HL-60/S4 treated with phorbol 12-myristate 13-acetate at 8.2 ng/mL for 4 days and 3 days (cell line): ENCODE data around the gene SPANXD.
"Not testable (repeated sequence)": the region's sequence is repeated elsewhere in the genome, so short reads cannot be mapped to it uniquely, and the experiment has no call there.

ENCODE experiments used
- in situ Hi-C: fragments of 300-500 bp; cut with MboI; formaldehyde crosslinking; loops from 2 replicates; pipeline ENCODE4 v1.15.0; 2022; ENCODE audit warnings: low sequenced_read_pairs

Gene SPANXD, protein sequence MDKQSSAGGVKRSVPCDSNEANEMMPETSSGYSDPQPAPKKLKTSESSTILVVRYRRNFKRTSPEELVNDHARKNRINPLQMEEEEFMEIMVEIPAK

DNA sequence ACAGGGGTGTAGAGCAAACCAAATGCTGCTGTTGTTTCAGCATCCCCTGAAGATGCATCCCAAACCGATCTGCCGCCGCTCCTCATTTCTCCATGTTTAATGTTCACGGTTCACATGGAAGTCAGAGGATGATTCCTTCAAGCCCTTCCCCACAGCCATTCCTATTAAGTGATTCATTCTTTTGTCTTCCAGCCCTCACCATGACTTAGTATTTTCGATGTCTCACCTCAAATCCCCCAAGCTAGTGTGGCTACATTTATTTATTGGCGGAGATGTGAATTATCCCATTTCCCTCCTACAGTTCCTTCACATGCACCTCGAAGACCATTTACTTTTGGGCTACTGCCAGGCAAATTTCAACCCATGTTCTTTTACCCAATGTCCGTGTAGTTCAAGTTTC lies at the start of gene SPANXD:
Gene SPANXD, minus strand, starts transcription at position 101 of the 400 bp plus-strand sequence. CDS start 334 bp downstream, outside the sequence.
- in situ Hi-C loops, result not testable (repeated sequence)

DNA sequence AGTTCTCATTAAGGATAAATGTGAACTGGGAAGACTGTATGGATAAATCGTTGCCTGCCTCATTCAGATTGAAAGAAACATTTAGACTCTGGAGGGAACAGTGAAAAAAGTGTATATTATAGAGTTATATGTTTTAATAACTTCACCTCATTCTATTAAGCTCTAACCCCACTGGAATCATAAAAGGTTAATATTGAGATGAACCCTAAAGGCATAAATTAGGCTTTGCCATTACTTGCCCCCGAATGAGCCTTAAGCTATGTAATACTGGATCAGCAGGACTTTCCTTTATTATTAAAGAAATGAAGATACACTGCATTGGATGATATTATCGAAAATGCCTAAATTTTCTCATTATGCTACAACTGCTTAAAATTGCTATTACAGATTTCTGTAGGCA lies 44.1 kb upstream of the SPANXD start:
- in situ Hi-C loops, result no loop called here

DNA sequence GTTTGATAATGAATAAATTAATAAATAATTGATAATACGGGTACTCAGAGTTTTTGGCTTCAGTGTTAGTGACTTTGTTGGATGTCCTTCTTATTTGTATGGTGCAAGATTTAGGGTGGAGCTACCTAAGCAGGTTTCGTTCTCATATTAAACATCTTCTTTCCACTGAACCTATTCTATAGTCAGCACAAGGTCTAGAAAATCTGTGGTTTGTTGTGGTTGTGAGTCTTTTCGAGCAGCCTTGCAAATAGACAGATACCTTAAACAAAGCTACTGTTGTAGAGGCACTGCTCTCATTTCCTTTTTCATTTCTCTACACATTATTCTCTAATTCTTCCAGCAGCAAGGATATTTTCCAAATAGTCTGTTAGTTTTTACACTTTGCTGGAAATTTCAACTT lies 38.1 kb upstream of the SPANXD start:
- in situ Hi-C loops, result no loop called here

DNA sequence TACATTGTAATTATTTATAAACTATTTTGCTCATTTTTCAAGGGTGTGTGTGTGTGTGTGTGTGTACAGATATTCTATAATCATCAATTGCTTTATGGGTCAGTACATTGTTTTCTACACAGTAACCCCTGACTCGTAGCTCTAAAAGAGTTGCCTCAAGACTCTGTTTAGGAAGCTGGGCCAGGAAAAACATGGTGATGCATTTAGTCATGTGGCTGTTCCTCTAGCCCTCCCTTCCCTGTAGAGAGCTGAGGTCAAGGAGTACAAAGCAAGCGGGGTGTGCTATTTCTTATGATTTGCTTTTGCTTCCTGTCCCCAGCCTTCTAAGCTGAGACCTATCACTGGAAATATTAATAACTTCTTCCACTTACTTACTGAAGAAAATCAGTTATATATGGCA lies 34.8 kb upstream of the SPANXD start:
- in situ Hi-C loops, result no loop called here

DNA sequence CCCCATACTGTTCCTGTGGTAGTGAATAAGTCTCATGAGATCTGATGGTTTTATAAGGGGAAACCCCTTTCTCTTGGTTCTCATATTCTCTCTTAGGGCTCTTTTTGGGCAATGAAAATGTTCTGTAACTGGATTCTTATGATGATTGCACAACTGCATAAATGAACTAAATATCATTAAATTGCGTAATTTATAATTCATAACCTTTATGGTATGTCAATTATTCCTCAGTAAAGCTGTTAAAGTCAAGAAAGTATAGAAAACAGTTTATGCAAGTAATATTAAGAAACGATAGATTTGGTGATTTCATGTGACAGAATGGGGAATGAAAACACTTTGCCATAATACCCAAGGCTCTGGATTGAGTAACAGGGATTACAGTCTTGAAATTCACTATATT lies 33.5 kb upstream of the SPANXD start:
- in situ Hi-C loops, result no loop called here

DNA sequence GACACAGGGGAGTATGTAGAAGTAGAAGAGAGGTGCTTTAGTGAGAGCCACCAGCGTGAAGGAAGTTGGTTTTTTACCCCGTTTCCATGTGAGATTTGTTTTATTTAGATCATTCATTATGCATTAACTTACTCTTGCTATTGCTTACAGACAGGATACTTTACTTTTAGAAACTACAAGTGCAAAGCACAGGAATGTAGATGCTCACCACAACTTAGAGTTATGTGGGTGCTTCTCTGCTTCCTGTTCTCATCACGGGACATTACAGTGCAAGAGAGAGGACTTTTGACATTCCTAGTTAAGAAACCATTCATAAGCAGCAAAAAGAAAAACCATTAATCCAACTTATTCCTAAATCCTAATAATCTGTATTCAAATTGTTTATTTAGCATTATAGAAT lies 25.6 kb upstream of the SPANXD start:
- in situ Hi-C loops, result no loop called here

DNA sequence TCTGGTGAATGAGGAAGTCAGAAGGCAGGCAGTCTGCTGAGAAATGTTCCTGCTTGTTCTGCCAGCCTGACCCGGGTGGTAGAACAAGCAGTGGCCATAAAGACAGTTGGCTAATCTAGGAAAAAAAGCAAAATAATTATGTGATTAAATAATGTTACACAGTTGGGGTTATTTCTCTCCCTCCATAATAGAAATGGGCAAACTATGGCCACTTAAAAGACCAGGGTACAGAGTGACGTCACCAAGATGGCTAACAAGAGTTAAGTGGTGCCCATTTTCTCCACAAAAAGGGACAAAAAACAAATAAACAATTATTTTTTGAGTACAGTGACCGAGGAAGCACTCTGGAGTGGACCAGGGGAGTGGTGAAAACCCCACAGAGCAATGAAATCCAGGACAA lies 16.1 kb upstream of the SPANXD start:
- in situ Hi-C loops, result no loop called here

DNA sequence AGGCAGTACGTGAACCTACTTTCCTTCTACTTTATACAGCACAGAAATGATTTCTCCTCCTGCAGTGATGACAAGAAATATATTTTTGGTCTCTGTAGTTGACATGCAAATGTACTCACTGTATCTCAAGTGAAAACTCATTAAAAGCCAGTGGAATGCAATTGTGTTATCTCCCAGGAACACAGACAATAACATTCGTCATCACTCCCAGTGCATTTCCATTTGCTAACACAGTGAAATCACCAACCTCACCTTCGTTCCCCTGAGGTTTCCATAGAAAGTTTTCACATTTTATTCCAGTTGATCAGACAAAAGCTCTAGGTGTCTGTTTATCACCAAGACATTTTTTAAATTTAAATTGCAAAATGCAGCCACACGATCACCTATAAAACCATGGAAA lies 2.5 kb upstream of the SPANXD start:
- in situ Hi-C loops, result no loop called here

DNA sequence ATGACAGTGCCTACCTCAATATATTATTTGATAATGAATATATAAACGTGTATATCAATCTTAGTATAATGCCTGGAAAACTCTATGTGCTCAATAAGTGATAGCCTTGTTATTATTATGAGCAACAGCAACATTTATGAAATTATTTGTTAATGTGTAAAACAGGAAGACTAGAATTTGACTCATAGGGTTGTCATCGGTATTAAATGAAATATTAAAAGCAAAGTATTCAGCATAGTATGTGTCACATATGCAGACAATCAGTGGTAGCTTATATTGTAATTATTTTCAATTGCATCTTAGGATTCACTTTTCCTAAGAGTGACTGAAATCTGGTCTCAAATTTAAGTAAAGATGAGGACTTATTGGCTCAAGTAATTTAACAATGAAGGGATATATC lies 24.6 kb downstream of the SPANXD start:
- in situ Hi-C loops, result no loop called here

DNA sequence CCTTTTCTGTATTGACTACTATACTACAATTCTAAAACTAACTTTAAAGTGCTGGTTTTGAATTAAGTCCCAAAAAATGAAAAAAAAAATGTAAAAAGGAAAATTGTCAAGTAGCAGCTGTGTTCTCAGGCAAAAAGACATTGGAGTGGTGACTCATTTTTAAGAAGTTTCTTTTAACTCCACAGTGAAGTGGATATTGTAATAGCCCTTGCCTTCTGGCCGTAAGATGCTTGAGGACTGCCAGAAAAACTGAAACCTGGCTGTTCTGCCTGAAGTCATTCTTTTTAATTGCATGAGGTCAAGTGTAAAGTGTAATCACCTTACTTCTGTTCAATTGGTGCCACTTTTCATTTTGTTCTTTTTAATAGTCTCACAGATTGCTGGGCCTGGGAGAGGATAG lies 28.9 kb downstream of the SPANXD start:
- in situ Hi-C loops, result no loop called here

DNA sequence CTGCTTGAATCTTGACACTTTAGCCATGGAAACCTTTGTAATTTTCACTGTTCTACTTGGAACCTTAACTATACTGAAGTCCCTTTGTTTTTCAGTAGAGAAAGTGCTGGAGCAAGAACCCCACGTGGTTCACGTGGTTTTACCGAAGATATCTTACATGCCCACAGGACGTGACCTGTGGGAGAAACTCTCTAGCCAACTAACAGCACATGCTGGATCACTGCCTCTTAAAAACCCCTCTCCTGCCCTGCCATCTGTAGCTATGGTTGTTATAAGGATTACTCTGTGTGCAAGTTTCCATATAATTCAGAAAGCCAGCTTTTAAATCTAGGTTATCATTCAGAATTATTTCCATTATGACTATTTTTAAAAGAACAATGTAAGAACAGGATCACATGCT lies 30.2 kb downstream of the SPANXD start:
- in situ Hi-C loops, result no loop called here

DNA sequence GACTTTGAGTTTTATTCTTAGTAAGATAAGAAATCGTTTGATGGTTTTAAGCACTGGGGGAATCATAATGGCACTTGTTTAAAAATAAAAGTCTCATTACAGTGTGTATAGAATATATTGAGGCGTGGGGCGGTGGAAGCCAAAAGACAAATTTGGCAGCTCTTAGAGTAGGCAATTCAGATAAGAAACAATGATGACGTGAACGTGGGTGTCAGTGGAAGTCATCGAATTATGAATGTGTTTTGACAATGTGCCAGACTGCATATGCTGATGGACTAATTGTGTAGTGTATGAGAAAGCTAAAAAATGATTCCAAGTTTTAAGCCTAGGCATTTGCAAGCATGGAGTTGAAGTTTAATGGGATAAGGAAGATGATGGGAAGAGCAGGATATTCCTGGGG lies 35.8 kb downstream of the SPANXD start:
- in situ Hi-C loops, result no loop called here

DNA sequence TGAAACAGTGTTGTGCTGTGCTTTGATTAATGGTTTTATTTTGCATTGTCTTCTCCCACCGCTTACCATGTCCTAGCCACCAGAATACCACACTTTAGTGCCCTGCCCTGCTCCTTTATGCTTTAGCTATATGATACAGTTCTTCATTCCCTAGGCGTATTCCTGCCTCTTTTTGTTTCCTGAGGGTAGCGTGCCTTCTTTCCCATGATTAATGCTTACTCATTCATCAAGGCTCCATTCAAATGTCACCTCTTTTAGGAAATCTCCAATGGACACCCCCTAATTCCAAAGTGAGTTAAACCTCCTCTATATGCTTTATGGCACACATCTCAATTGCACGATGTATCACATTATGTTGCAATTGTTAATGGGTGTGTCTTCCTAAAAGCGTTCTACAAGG lies 46.3 kb downstream of the SPANXD start:
- in situ Hi-C loops, result no loop called here
